GM12872 (cell line): ENCODE measurements around the gene RYR2.

ENCODE experiments used
- TF ChIP-seq, protein P1 (sequence below): IDR thresholded peaks from 3 replicates; pipeline ENCODE4 v1.5.1; 2011; ENCODE audit warnings: low read depth, mild to moderate bottlenecking, low read length, moderate library complexity; ENCODE audit not compliant: insufficient read depth

The RYR2 gene

GRCh38 chr1:237875291-237875690 lies 833.3 kb downstream of the RYR2 start:
- TF ChIP-seq, protein P1, sequence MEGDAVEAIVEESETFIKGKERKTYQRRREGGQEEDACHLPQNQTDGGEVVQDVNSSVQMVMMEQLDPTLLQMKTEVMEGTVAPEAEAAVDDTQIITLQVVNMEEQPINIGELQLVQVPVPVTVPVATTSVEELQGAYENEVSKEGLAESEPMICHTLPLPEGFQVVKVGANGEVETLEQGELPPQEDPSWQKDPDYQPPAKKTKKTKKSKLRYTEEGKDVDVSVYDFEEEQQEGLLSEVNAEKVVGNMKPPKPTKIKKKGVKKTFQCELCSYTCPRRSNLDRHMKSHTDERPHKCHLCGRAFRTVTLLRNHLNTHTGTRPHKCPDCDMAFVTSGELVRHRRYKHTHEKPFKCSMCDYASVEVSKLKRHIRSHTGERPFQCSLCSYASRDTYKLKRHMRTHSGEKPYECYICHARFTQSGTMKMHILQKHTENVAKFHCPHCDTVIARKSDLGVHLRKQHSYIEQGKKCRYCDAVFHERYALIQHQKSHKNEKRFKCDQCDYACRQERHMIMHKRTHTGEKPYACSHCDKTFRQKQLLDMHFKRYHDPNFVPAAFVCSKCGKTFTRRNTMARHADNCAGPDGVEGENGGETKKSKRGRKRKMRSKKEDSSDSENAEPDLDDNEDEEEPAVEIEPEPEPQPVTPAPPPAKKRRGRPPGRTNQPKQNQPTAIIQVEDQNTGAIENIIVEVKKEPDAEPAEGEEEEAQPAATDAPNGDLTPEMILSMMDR: no peak

DNA sequence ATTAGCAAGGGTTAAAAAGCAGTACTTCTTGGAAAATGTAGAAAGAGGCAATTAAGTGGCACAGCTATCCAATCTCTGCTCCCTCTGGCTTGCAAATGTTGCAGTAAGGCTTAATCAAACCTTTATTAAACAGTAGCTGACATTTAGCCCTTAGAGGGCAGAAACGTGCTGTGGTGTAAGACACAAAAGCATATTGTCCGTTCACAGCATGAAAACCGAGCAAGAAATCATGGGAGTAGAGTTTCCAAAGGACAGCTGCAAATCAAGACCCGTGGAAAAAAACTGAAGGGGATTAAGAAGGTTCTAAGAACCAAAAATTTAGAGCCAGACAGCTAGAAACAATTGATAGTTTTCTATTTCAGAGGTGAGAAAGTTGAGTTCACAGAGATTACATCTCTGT lies 835.6 kb downstream of the RYR2 start:
- TF ChIP-seq, protein P1: no peak

- TF ChIP-seq, protein P1: no peak
These were observed 836.4 kb downstream of the RYR2 start for GRCh38 chr1:237878406-237878805.

DNA sequence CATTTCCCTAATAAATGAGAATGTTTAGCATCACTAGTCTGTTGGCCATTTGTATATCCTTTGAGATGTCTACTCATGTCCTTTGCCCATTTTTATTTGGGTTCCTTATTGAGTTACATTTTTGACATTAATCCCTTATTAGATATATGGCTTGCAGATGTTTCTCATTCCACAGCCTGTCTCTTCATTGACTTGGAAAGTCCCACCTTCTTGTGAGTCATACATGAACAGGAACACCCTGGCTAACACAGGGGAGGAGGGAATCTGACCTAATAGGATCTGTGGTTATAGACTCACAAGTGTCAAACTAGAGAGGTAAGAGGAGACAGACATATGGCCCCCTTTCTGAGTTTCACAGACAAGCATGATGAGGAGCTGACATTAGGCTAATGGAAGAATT lies 837.2 kb downstream of the RYR2 start:
- TF ChIP-seq, protein P1: no peak
